ENCODE results near the gene SLC29A3. TPM values are rescaled to one million over a fixed set of nuclear protein-coding genes. Genes with fewer than 3 reads are reported as not detected.

Gene SLC29A3
- total RNA-seq, 8 experiments from 2014 or later, result 2.3 to 7.6 (median 4.1) TPM

DNA sequence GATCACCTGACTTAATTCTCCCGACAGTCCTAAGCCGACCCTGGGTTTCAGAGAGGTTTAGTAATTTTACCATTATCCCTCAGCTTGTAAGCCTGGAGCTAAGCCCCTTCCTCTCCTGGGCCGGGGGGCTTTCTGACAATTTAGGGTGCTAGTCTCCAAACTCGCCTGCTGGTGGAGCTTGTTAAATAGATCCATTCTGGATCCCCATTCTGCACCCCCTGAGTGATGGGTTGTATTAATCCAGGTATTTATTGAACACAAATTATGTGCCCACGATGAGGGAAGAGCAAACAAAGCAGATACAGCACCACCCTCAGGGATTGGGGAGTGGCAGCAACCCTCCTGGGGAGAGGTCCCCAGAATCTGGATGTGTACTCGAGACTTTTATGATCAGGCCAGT lies 1.3 kb upstream of the SLC29A3 start:
- no peak overlapping the region for H3K27ac ChIP-seq
- WGBS, 10 experiments, result 30 to 100% (median 80%) methylated on average over 1 to 4 of the region's 6 CpGs; no CpG with 5 or more reads in 1 of the 10 experiments
- peaks cover 19% of the 10 kb centered on the region in 2 donors for H3K4me1 ChIP-seq (replicated peaks in 1 of 2)
- in situ Hi-C loops (cut with MboI; ENCODE audit: low pct_unique_long_range_greater_than_20kb in 2 of 9, low sequenced_read_pairs in 9 of 9, unreplicated experiment in 9 of 9), result loop anchor here in 5 of 9 experiments (10.0 to 25.0 kb wide), 4 partner anchors 387 to 1020 kb away; partner anchors contain the start of gene C10orf105 (in 4 of the 5)
- no peak for ATAC-seq (replicated peaks in 6 of 8)
- no peak overlapping the region for H3K4me3 ChIP-seq

DNA sequence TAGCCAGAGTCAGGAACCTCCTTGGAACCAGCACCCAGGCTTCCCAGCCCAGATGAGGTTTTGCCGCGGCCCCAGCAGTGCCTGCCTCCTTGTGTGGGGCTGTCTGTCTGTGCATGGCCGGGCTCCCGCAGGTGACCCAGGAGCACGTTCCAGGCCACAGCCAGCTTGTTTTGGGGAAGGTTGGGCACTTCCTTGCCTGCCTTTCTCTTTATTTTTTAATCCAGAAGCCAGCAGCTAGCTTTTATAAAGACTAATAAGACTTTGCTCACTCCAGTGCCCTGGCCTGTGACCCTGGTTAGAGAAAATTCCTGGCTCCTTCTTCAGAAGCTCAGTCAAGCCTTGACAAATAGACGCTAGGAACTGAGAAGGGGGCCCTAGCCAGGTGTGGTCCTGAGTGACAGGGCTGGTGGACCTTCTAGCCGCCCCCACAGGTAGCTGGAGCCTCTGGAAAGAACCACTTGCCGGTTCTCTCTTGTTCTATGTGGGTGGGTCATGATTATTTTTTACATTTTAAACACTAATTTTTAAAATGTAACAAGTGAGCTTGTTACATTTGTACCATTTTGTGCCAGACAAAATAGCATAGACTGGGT lies 837 bp downstream of the SLC29A3 start:
- WGBS, 10 experiments, result 0 to 100% (median 76%) methylated on average over 1 to 5 of the region's 8 CpGs; no CpG with 5 or more reads in 2 of the 10 experiments
- peaks cover 14% of the 10 kb centered on the region in 2 donors for H3K4me1 ChIP-seq (replicated peaks in 1 of 2)
- no peak for ATAC-seq (replicated peaks in 6 of 8)
- in situ Hi-C loops (cut with MboI; ENCODE audit: low pct_unique_long_range_greater_than_20kb in 2 of 9, low sequenced_read_pairs in 9 of 9, unreplicated experiment in 9 of 9), result loop anchor here in 5 of 9 experiments (10.0 to 25.0 kb wide), 4 partner anchors 385 to 1017 kb away; partner anchors contain the start of gene C10orf105 (in 4 of the 5)
- H3K27ac ChIP-seq, result peak overlapping the region in 1 of 2 donors; percentile 73
- H3K4me3 ChIP-seq, result peak overlapping the region; percentile 47 to 68 (median 53)

DNA sequence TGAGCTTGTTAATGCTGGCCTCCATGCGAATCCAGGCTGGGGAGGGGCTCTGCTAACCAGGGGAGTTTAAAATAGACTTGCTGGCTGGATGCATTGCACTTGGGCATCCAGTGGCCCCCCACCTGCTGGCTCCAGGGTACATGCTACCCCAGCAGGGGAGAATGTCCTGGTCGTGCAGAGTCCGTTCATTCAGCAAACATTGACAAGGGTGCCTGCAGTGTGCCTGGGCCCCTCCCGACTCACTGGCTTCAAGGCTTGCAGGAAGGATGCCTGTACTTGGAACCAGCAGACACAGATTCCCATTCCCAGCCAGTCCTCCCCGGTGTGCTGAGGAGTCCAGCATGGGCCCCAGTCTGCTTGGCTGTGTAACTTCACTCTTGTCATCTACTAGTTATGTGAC lies 1.5 kb downstream of the SLC29A3 start:
- no peak overlapping the region for H3K27ac ChIP-seq
- in situ Hi-C loops (cut with MboI; ENCODE audit: low pct_unique_long_range_greater_than_20kb in 2 of 9, low sequenced_read_pairs in 9 of 9, unreplicated experiment in 9 of 9), result loop anchor here in 5 of 9 experiments (25.0 kb wide), 3 partner anchors 392 to 1017 kb away; partner anchors contain the start of gene C10orf105 (in 4 of the 5)
- no peak overlapping the region for H3K4me3 ChIP-seq

DNA sequence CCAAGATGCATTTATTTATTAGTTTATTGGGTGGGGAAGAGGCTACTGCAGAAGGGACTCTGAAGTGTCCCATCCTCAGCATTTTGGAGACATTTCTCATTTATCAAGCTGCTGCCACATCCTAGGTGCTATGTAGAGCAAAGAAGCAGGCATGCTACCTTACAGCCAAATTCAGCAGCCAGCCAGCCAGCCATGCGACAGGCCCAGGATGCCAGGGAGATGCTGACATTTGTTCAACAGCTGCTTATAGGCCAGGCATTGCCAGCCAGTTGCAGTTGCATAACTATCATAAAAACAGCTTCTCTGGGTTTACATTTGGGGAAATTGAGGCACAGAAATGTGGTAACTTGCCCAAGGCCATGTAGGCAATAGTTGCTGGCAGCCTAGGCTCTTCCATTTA lies 2.3 kb downstream of the SLC29A3 start:
- Histone ChIP-seq H3K4me3 (no peak overlapping the region), H3K4me1 (replicated peaks in 1 of 2) (peaks cover 14 to 17% of the 10 kb centered on the region in 2 donors), H3K27ac (no peak overlapping the region)
- ATAC-seq (replicated peaks in 6 of 8), result no peak
- 57 to 100% (median 100%) methylated on average over 1 of the region's 1 CpG; no CpG with 5 or more reads in 4 of the 10 experiments for WGBS, 10 experiments
- in situ Hi-C loops (cut with MboI; ENCODE audit: low pct_unique_long_range_greater_than_20kb in 2 of 9, low sequenced_read_pairs in 9 of 9, unreplicated experiment in 9 of 9), result loop anchor here in 5 of 9 experiments (25.0 kb wide), 3 partner anchors 391 to 1016 kb away; partner anchors contain the start of gene C10orf105 (in 4 of the 5)

More for the DNA sequence above, 1.5 kb downstream of the SLC29A3 start:
- peaks cover 14% of the 10 kb centered on the region in 2 donors for H3K4me1 ChIP-seq (replicated peaks in 1 of 2)
- 80 to 100% (median 98%) methylated on average over 1 to 5 of the region's 5 CpGs; no CpG with 5 or more reads in 7 of the 10 experiments for WGBS, 10 experiments
- ATAC-seq (replicated peaks in 6 of 8), result no peak

DNA sequence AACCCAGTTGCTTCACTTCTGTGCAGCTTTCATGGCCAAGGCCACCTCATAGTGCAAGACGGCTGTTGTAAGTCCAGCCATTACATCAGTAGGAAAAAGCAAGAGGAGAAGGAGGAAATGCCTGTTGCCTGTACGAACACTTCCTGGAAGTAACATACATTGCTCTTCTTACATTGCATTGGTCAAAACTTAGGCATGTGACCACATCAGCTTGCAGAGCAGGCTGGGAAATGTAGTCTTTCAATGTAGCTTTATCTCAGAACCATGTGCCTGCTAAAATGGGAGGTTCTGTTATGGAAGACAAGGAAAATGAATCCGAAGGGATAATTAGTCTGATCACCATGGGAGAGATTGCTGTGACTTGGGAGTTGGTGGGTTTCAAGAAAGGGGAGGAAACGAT lies 4.3 kb downstream of the SLC29A3 start:
- in situ Hi-C loops (cut with MboI; ENCODE audit: low pct_unique_long_range_greater_than_20kb in 2 of 9, low sequenced_read_pairs in 9 of 9, unreplicated experiment in 9 of 9), result loop anchor here in 5 of 9 experiments (25.0 kb wide), 3 partner anchors 389 to 1014 kb away; partner anchors contain the start of gene C10orf105 (in 4 of the 5)
- ATAC-seq (replicated peaks in 6 of 8), result no peak
- Histone ChIP-seq H3K27ac (no peak overlapping the region), H3K4me1 (replicated peaks in 1 of 2) (peaks cover 7 to 15% of the 10 kb centered on the region in 2 donors), H3K4me3 (no peak overlapping the region)
- 57 to 100% (median 90%) methylated on average over 1 to 4 of the region's 4 CpGs; no CpG with 5 or more reads in 2 of the 10 experiments for WGBS, 10 experiments

DNA sequence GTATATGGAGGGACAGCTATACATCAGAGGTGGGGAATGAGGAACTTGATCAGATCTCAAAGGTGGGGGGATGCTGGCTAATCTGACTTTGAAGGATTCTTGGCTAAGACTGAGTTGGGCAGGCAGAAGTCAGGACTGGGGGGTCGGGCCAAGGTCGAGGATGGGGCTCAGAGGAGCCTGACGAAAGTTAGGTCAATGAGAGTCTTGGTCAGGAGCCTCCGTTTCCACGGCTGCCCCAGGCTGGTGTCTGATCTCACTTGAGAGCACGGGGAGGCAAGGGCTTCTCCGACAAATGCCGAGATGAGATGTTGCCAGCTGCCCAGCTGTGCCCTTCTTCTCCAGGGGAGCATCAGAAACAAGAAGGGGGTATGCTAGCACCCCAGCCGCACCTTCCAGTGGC lies 5.7 kb downstream of the SLC29A3 start:
- H3K27ac ChIP-seq, result no peak overlapping the region
- in situ Hi-C loops (cut with MboI; ENCODE audit: low pct_unique_long_range_greater_than_20kb in 2 of 9, low sequenced_read_pairs in 9 of 9, unreplicated experiment in 9 of 9), result loop anchor here in 5 of 9 experiments (25.0 kb wide), 3 partner anchors 388 to 1013 kb away; partner anchors contain the start of gene C10orf105 (in 4 of the 5)
- 89 to 100% (median 92%) methylated on average over 1 to 8 of the region's 9 CpGs; no CpG with 5 or more reads in 4 of the 10 experiments for whole genome bisulfite sequencing, 10 experiments
- no peak overlapping the region for H3K4me3 ChIP-seq
- H3K4me1 ChIP-seq (replicated peaks in 1 of 2), result peaks cover 6 to 13% of the 10 kb centered on the region in 2 donors
- no peak for ATAC-seq (replicated peaks in 6 of 8)

DNA sequence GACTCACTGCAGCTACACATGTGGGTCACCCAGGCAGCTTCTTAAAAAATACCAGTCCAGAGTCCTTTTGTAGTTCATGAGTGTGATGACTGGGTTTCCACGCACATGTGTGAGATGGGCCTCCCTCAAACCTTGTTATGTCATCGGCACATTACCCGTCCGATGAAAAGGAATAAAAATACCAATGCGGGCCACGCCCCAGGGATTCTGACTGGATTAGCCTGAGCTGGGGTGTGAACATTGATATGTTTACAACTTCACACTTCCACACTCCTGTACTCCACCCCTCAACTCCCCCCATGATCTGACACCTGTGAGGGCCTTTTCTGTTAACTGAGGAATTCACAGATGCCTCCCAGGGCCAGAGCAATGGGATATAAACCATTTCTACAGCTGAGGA lies 6.2 kb downstream of the SLC29A3 start:
- H3K4me3 ChIP-seq, result no peak overlapping the region
- H3K4me1 ChIP-seq (replicated peaks in 1 of 2), result peaks cover under 1 to 8% of the 10 kb centered on the region in 2 donors
- 46 to 100% (median 86%) methylated on average over 1 to 6 of the region's 6 CpGs; no CpG with 5 or more reads in 5 of the 10 experiments for WGBS, 10 experiments
- peak in 3 of 8 experiments; percentile 74 to 83 (median 78) for ATAC-seq (replicated peaks in 6 of 8)
- in situ Hi-C loops (cut with MboI; ENCODE audit: low pct_unique_long_range_greater_than_20kb in 2 of 9, low sequenced_read_pairs in 9 of 9, unreplicated experiment in 9 of 9), result no loop called here
- no peak overlapping the region for H3K27ac ChIP-seq

DNA sequence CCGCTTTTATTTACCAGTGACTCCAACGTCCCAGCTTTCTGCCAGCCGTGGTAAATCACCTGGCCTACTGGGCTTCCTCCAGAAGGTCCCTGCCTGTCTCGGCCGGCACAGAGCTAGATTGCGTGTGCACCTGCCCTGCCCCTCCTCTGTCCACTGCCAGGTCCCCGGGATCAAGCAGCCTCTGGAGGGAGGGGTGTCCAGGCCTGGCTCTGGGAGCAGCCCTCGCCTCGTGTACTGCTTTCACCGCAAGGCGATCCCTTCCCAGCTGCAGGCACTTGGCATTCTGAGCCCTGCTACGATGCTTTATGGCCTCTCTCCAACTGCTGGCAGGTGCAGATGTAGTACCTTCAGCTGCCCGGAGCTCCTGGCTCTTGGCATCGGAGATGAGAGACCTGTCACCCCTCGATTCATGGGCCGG lies 7.4 kb downstream of the SLC29A3 start:
- H3K4me1 ChIP-seq (replicated peaks in 1 of 2), result peaks cover 7 to 17% of the 10 kb centered on the region in 2 donors
- peak in 4 of 8 experiments; percentile 20 to 74 (median 58) for ATAC-seq (replicated peaks in 6 of 8)
- WGBS, 10 experiments, result 53 to 90% (median 70%) methylated on average over 1 to 9 of the region's 16 CpGs; no CpG with 5 or more reads in 4 of the 10 experiments
- in situ Hi-C loops (cut with MboI; ENCODE audit: low pct_unique_long_range_greater_than_20kb in 2 of 9, low sequenced_read_pairs in 9 of 9, unreplicated experiment in 9 of 9), result no loop called here
- H3K27ac ChIP-seq, result peak overlapping the region in 1 of 2 donors; percentile 13
- H3K4me3 ChIP-seq, result no peak overlapping the region

DNA sequence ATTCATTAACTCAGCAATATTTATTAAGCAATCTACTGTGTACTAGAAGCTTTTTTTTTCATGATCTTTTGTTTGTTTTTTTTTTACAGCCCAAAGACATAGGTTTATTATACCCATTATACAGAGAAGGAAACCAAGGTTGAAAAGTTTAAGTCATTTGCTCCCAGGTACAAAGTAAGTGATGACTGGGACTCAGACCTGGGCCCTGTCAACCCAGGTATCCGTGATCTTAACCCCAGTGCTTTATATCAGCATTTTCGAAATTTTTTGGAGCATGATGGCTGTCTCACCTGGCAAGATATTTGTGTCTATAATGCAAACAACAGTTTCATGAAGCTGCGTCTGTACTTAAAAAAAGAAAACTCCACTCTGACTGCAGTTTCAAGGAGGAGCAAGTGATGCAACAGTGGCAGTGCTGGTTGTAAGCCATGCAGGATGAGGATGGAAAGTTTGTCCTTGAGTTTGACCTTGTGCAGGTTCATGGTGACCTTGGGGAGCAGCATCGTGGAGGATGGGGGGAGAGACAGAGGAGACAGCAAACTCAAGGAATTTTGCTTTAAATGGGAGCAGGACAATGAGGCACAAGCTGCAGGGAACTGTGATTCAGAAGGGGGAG lies 11.8 kb downstream of the SLC29A3 start:
- Histone ChIP-seq H3K27ac (no peak overlapping the region), H3K4me1 (replicated peaks in 1 of 2) (peaks cover 37 to 51% of the 10 kb centered on the region in 2 donors), H3K4me3 (no peak overlapping the region)
- in situ Hi-C loops (cut with MboI; ENCODE audit: low pct_unique_long_range_greater_than_20kb in 2 of 9, low sequenced_read_pairs in 9 of 9, unreplicated experiment in 9 of 9), result no loop called here
- ATAC-seq (replicated peaks in 6 of 8), result no peak
- 40 to 100% (median 72%) methylated on average over 1 to 4 of the region's 4 CpGs; no CpG with 5 or more reads in 2 of the 10 experiments for WGBS, 10 experiments

DNA sequence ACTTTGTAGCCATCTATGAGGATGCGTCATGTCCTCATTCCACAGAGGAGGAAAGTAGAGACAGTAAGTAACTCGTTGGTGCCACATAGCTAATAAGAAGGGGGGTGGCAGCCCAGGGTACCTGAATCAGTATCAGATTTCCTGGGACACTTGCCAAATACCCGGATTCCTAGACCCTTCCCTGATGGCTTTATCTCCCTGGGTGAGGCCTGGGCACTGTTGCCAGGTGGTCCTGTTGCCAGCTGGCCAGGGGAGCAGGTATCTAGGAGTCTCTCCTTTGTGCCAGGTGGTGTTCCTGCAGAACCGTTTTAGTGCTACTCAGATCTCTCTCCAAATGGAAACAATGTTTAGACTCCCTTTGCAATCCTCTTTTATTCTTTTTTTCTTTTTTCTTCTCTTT lies 12.7 kb downstream of the SLC29A3 start:
- no peak overlapping the region for H3K27ac ChIP-seq
- peak in 1 of 8 experiments; percentile 9 for ATAC-seq (replicated peaks in 6 of 8)
- in situ Hi-C loops (cut with MboI; ENCODE audit: low pct_unique_long_range_greater_than_20kb in 2 of 9, low sequenced_read_pairs in 9 of 9, unreplicated experiment in 9 of 9), result no loop called here
- H3K4me1 ChIP-seq (replicated peaks in 1 of 2), result peaks cover 37 to 47% of the 10 kb centered on the region in 2 donors
- H3K4me3 ChIP-seq, result no peak overlapping the region
- WGBS, 10 experiments, result 31 to 94% (median 70%) methylated on average over 2 to 4 of the region's 4 CpGs; no CpG with 5 or more reads in 1 of the 10 experiments

DNA sequence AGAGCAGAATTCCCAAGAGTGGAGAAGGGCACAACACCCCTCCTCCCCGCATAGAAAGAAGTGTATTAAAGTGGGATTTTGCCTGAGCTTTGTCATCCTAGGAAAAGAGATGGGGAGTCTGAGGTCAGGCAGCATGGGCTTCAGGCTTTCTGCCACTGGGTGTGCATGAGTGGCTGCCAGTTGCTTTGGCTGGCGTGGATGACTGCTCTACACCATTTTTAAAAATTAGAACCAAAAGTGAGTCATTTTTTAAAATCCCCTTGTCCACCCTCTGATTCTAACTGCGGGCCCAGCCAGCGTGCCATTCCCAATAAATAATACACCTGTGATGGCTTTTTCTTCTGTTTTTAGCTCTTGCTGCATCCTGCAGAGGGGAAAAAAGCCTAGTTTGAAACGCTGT lies 13.4 kb downstream of the SLC29A3 start:
- ATAC-seq (replicated peaks in 6 of 8), result no peak
- peak overlapping the region in 1 of 2 donors; percentile 10 for H3K27ac ChIP-seq
- 67 to 100% (median 85%) methylated on average over 2 to 4 of the region's 5 CpGs; no CpG with 5 or more reads in 2 of the 10 experiments for WGBS, 10 experiments
- in situ Hi-C loops (cut with MboI; ENCODE audit: low pct_unique_long_range_greater_than_20kb in 2 of 9, low sequenced_read_pairs in 9 of 9, unreplicated experiment in 9 of 9), result no loop called here
- no peak overlapping the region for H3K4me3 ChIP-seq
- H3K4me1 ChIP-seq (replicated peaks in 1 of 2), result peaks cover 37 to 45% of the 10 kb centered on the region in 2 donors

DNA sequence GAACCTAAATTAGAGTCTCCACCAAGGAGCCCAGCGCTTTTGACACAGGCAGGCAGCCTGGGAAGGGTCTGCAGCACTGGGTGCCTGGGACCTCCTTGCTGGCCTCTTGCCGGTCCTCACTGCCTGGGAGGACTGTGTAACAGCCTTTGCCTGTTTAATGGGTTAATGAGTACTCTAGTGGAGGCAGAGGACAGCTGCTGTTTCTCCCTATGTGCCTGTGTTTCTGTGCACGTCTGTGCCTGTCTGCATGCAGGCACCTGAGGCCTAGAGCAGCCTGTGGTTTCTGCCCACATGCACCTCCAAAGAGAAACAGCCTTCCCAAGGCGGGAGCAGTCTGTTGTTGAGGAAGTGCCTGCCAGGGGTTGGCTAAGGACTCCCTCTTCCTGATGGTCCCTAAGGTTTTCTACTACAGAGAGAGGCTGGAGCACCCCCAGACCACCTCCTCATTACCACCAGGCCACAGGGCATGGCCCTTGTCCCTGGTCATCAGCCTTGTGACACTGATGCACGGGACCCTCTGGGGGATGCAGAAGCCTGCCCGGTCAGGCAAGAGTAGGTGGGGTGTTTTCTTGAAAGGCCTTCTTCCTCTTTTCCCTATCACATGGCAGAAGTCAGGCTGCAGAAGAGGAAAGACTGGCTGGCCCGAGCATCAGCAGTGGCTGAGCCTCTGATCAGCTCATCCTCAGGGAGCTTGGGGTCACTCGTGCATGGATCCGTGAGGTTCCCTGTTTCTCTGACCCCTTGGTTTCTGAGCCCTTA lies 14.2 kb downstream of the SLC29A3 start:
- ATAC-seq (replicated peaks in 6 of 8), result peak in 5 of 8 experiments; percentile 3 to 57 (median 40)
- Histone ChIP-seq H3K27ac (peak overlapping the region in 1 of 2 donors; percentile 26), H3K4me1 (replicated peaks in 1 of 2) (peaks cover 37 to 45% of the 10 kb centered on the region in 2 donors), H3K4me3 (no peak overlapping the region)
- WGBS, 10 experiments, result 10 to 100% (median 72%) methylated on average over 1 to 6 of the region's 9 CpGs; no CpG with 5 or more reads in 2 of the 10 experiments
- in situ Hi-C loops (cut with MboI; ENCODE audit: low pct_unique_long_range_greater_than_20kb in 2 of 9, low sequenced_read_pairs in 9 of 9, unreplicated experiment in 9 of 9), result no loop called here

All from motor neuron (in vitro differentiated cells).